Stimulated activated CD4-positive, alpha-beta T cell treated with anti-CD3 and anti-CD28 coated beads, Interleukin-1b, Interleukin-23, amount 100 ng/mL, for 1 hour (primary cell): ENCODE results near the gene CEACAM6.
"Not testable (repeated sequence)": the region's sequence is repeated elsewhere in the genome, so short reads cannot be mapped to it uniquely, and the experiment has no call there.

Experiments used
- DNase-seq, 2 donors: peaks; one replicate each; pipeline ENCODE4 v3.0.0-alpha.2; 2020; ENCODE audit warnings: low read depth in 2 of 2

The CEACAM6 gene

GRCh38 chr19:41755328-41755913 lies at the start of gene CEACAM6:
Gene CEACAM6 (plus strand): TSS chr19:41755530. CDS start chr19:41755639, 109 bp downstream.
- no peak for DNase-seq

- DNase-seq: peak; percentile 39 to 59
Observed at GRCh38 chr19:41706741-41707501, 48.4 kb upstream of the CEACAM6 start.

- no peak for DNase-seq
Observed at GRCh38 chr19:41707502-41707812, 47.9 kb upstream of the CEACAM6 start.

GRCh38 chr19:41707871-41708371 lies 47.4 kb upstream of the CEACAM6 start:
- DNase-seq: no peak

- DNase-seq: no peak
Observed at GRCh38 chr19:41708481-41708880, 46.8 kb upstream of the CEACAM6 start, which contains the start of gene CEACAM5. Gene CEACAM5 (plus strand): TSS chr19:41708626. CDS start chr19:41708732, 106 bp downstream.

- DNase-seq: not testable (repeated sequence)
Observed at GRCh38 chr19:41709516-41709915, 45.8 kb upstream of the CEACAM6 start.

- no peak for DNase-seq
Observed at GRCh38 chr19:41709951-41710645, 45.2 kb upstream of the CEACAM6 start.

GRCh38 chr19:41711376-41712261 lies 43.7 kb upstream of the CEACAM6 start:
- no peak for DNase-seq

GRCh38 chr19:41714598-41714997 lies 40.7 kb upstream of the CEACAM6 start:
- DNase-seq: no peak

GRCh38 chr19:41718761-41719160 lies 36.6 kb upstream of the CEACAM6 start:
- no peak for DNase-seq

- DNase-seq: no peak
Observed at GRCh38 chr19:41720103-41720502, 35.2 kb upstream of the CEACAM6 start.

GRCh38 chr19:41726493-41726892 lies 28.8 kb upstream of the CEACAM6 start:
- no peak for DNase-seq

- DNase-seq: no peak
Observed at GRCh38 chr19:41734156-41734555, 21.2 kb upstream of the CEACAM6 start.

GRCh38 chr19:41734585-41734984 lies 20.7 kb upstream of the CEACAM6 start:
- DNase-seq: no peak

GRCh38 chr19:41735071-41735600 lies 20.2 kb upstream of the CEACAM6 start:
- DNase-seq: no peak

- DNase-seq: no peak
Observed at GRCh38 chr19:41739361-41739760, 16.0 kb upstream of the CEACAM6 start.

GRCh38 chr19:41740415-41741243 lies 14.7 kb upstream of the CEACAM6 start:
- no peak for DNase-seq

- no peak for DNase-seq
Observed at GRCh38 chr19:41741244-41741554, 14.1 kb upstream of the CEACAM6 start.

GRCh38 chr19:41744850-41745249 lies 10.5 kb upstream of the CEACAM6 start:
- DNase-seq: no peak

- no peak for DNase-seq
Observed at GRCh38 chr19:41745756-41746155, 9.6 kb upstream of the CEACAM6 start.
